ENCODE data around the gene BIK. TPM values are rescaled to one million over a fixed set of nuclear protein-coding genes. Genes with fewer than 3 reads are reported as not detected.
"Not testable (repeated sequence)": the region's sequence is repeated elsewhere in the genome, so short reads cannot be mapped to it uniquely, and the experiment has no call there.

Gene BIK
- total RNA-seq, 1 donor from 2014 or later = 1.8 TPM

DNA sequence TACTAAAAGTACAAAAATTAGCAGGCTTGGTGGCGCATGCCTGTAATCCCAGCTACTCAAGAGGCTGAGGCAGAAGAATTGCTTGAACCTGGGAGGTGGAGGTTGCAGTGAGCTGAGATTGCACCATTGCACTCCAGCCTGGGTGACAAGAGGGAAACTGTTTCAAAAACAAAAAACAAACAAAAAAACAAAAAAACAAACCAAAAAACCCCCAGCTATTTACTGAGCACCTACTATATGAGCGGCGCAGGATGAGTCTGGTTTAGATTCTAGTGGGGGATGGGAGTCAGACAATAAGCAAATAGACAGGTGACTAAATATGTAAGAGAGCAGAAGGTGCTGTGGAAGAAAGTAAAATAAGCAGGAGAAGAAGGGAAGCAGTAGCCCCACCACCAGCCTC is 5.6 kb upstream of the BIK start:
- not testable (repeated sequence) for DNase-seq (ENCODE audit: low read depth)

- DNase-seq (ENCODE audit: low read depth) = no peak
These were observed 4.2 kb upstream of the BIK start for GRCh38 chr22:43106302-43106701.

DNA sequence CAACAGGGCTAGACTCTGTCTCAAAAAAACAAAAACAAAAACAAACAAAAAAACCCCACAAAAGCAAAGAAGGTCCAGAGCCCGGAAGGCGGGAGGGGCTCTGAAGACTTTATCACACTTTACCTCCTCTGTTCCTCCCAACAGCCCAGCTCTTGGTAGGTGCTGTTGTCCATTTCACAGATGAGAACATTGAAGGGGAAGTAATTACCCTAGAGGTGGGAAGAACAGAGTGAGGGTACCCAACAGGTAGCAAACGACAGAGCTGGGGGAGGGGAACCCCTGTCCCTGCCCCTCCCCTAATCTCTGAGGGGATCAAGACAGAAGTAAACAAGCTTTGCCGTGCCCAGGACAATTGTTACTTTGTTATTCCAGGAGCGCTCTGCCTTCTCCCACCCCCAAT is 1.0 kb upstream of the BIK start:
- DNase-seq (ENCODE audit: low read depth) = no peak

DNA sequence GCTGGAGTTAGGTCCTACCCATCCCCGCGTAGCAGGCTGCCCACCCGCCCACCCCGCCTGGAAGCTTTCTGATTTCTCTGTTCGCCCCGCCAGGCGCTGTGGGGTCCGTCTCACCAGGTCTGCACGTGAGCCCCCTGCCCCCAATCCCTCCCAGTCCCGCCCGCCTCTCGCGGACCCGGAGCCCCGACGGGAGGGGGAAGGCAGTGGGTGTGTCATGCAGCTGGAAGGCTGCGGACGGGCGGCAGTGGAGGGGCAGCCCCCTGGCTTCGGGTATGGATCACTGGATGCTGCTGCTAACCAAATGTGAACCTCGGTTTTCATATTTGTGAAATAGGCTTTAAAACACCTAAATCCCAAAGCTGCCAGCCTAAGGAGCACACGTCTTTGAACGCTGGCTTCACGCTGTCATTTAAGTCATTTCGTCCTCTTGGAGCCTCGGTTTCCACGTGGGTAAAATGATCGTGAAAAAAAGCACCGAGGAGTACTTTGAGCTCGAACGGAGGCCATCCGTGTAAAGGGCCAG is 568 bp upstream of the BIK start:
- DNase-seq (ENCODE audit: low read depth) = no peak

GRCh38 chr22:43110927-43111623 is 525 bp downstream of the BIK start:
- no peak for DNase-seq (ENCODE audit: low read depth)

DNA sequence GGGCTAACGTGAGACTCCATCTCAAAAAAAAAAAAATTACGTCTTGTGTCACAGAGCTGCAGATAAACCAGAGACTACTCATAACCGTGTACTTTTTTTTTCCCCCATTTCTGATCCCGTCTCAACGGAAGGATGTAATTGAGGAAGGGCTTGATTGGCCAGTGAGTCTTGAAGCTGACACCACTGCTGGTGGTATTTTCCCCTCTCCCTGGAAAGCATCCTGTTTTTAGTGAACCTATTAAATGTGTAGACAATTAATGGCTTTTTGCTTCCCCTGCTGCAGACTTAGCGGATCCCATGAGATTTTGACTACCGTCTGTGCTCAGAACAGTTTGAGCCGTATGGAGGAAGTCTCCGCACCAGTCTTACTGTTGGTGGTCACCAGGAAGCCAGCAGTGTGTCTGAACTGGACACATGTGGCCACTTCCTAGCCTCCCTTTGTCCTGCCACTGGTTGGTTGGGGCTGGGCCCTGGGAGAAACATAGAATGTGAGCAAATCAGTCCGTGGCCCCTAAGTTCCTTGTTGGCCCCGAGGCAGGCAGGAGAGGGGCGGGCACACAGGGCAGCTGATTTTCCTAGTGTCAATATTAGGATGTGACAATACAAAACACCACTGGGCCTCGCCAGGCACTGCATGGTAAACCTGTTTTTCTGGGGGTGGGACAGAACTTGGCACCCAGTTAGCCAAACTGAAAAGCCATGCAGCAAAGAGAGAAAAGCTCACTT is 3.1 kb downstream of the BIK start:
- DNase-seq (ENCODE audit: low read depth) = no peak

DNA sequence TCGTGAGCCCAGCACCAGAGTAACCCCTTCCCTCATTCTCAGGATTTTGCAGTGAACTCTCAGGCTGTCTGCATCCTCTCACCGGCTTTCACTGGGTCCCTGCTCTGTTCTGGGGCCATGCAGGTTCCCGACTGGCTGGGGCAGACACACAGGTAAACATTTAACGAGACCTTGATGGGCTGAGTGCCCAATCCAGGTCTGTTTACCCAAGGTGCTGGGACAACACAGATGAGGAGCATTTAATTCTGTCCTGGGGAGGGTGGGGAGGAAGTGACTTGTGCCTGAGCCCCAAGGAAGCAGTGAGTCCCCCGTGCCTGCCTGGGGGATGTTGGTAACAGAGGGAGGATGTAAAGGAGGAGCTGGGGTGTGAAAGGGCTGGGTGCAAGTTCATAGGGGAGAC is 4.4 kb downstream of the BIK start:
- DNase-seq (ENCODE audit: low read depth) = no peak

DNA sequence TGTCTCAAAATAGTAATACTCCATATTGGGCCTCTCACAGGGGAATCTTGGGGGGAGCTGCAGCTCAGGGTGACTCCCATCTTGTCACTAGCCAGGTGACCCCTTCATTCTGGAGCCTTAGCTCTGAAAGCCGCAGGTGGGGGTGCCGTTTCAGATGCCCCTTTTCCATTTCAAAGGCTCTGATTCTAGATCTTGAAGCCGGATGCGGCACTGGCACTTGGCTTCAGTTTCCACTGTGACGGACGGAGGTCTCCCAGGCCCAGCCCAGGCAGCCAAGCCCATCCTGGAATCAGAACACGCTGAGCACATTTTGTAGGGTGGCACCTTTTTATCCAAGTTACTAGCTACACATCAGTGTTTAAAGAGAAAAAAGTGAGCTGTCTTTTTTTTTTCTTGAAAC is 6.4 kb downstream of the BIK start:
- no peak for DNase-seq (ENCODE audit: low read depth)

- DNase-seq (ENCODE audit: low read depth) = no peak
These were observed 7.7 kb downstream of the BIK start for GRCh38 chr22:43118024-43118849.

DNA sequence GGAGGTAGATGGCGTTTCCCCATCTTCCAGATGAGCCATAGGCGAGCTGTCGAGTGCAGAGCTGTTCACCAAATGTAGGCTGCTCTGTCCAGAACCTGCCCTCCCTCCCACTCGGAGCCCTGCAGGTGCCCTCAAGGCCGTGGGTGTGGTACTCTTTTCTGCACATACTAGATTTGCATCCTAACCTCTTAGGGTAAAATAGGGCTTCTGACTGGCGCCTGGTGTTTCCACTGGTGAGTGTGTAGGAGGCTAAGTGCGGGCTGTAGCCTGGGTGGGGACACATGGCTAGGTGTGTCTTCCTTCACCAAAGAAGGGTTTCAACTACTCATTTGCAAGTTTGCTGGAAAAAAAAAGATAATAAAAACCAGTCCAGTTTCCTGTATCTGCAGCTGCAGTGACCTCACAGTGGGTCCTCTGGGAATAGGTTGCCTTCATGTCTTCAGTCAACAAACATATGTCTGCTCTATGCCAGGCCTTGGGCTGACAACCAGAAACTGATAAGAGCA is 8.5 kb downstream of the BIK start:
- no peak for DNase-seq (ENCODE audit: low read depth)

DNA sequence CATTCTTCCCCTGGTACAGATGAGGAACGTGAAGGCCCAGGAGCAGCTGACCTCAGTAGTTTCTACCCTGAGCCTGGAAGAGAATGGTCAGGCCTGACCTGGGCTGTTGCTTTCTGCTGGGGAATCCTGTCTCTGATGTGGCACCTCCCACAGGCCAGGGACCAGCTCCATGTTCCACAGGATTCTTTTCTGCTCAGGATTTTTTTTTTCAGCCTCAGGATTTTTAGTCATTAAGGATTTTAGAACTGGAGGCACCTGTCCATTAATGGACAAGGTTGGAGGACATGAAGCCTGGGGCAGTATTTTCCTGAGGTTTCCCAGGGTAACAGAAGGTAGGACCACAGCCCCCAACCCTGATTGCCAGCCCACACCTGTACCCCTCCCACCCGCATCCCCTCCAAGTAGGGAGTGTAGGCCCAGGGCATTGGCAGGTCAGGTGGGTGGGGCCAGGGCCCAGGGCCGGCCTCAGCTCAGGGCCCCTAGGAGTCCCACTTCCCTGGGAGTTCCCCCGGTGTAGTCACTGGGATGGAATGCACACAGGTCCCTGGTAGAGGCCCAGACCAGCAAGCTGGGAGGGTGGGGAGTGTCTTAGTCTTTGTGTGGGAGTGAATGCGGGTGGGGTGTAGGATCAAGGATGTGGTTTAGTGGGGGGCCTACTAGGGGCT is 16.1 kb downstream of the BIK start:
- DNase-seq (ENCODE audit: low read depth) = peak; percentile 87

DNA sequence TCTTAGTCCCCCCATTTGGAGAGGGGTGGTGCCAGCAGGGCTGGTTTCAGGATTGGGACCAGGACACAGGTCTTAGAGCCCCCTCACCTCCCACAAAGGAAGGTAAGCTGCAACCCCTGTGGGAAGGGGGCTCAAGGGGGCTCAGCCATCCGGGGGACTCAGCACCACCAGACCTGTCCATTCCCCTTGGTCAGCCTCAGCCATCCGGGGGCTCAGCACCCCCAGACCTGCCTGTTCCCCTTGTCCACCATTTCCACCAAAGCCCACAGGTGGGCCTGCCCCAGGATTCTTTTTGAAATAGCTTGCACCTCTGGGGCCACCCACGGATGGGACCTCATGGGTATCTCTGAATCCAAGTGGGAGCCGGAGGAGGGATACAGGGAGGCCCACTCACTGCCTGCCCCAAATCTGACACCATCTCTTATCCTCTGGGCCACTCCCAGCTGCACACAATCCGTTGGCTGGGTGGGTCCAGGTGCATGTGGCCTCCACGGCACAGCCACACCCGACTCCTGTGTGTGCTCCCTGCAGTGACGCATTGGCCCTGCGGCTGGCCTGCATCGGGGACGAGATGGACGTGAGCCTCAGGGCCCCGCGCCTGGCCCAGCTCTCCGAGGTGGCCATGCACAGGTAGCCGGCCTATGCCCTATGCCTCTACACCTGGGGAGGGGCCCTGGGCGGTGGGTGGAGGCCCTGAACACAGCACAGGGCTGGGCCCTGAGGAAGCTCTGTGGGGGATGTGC is 16.8 kb downstream of the BIK start:
- no peak for DNase-seq (ENCODE audit: low read depth)

GRCh38 chr22:43128116-43128515 is 17.6 kb downstream of the BIK start:
- DNase-seq (ENCODE audit: low read depth) = no peak

GRCh38 chr22:43128928-43129424 is 18.4 kb downstream of the BIK start:
- no peak for DNase-seq (ENCODE audit: low read depth)

DNA sequence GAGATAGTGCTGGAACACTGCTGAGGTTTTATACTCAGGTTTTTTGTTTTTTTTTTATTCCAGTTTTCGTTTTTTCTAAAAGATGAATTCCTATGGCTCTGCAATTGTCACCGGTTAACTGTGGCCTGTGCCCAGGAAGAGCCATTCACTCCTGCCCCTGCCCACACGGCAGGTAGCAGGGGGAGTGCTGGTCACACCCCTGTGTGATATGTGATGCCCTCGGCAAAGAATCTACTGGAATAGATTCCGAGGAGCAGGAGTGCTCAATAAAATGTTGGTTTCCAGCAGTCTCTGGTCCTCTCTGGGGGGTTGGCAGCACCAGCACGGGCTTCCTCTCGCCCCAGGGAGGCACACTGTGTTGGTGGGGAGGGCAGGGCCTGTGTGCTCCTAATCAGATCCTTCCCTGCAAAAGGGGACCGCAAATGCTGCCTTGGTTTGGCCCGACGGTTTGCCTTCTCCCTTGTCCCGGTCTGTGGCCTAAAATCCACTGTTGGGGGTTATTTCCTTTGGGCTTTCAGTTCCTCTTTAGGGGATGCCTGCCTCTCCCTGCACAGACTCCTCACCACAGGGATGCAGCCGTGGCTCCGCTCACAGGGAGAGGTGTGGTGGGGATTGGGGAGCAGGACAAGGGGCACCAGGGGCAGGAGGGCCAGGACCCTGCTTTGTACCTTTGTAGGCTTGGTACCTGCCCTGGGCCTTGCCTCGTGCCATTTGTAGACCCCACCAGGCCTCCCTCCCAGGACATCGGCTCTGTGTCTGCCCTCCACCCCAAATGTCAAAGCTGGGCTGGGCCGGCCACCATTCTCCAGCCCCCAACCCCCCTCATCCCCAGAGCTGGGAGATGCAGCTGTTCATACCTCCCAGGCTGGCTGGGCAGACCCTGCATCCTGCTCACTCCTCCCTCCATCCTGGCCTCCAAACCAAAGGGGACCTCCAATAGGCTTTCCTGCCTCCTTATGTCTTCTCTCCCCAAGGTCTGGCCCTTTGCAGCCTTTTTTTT is 19.2 kb downstream of the BIK start:
- DNase-seq (ENCODE audit: low read depth) = no peak

GRCh38 chr22:43131773-43132501 is 21.4 kb downstream of the BIK start:
- DNase-seq (ENCODE audit: low read depth) = no peak

GRCh38 chr22:43133401-43133800 is 22.9 kb downstream of the BIK start:
- DNase-seq (ENCODE audit: low read depth) = no peak

- DNase-seq (ENCODE audit: low read depth) = no peak
These were observed 24.0 kb downstream of the BIK start for GRCh38 chr22:43134553-43134952.

DNA sequence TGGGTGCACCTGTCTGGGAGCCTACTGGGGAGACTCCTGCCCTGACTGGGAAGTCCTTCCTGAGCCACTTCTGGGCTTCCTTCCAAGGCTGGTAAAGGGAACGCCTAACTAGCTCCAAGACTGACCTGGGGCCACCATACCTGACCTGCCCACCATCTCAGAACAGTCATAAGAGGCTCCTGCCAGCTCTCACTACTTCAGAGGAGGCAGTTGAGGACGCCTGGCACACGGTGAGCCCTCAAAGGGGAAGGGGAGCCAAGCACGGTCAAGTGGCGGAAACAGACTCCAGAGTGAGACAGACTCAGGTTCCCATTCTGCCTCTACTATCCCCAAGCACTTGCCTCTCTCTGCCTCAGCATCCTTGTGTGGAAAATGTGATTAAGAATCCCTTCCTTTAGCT is 25.0 kb downstream of the BIK start:
- DNase-seq (ENCODE audit: low read depth) = no peak

All from renal cortical epithelial cell (primary cell).